H9 (cell line): ENCODE measurements around the gene SHANK1. TPM values are rescaled to one million over a fixed set of nuclear protein-coding genes. Genes with fewer than 3 reads are reported as not detected.
A peak's percentile ranks its signal among the peaks of the same experiment; 100 is the strongest.

Experiments
- DNase-seq: peaks from one replicate; pipeline ENCODE4 v3.0.0-alpha.2; 2017
- H2AFZ ChIP-seq: one replicate; pipeline ENCODE4 v1.6.1; 2013; ENCODE audit warnings: mild to moderate bottlenecking, low read length, control low read depth, moderate library complexity
- H2AK5ac ChIP-seq: 2 replicates; pipeline ENCODE4 v1.6.1; 2013; ENCODE audit warnings: low read length, control low read depth, mixed read lengths; ENCODE audit not compliant: insufficient read length
- H2BK120ac ChIP-seq: one replicate; pipeline ENCODE4 v1.6.1; 2013; ENCODE audit warnings: low read depth, mild to moderate bottlenecking, low read length, control low read depth, inconsistent platforms; ENCODE audit not compliant: poor library complexity, severe bottlenecking
- H2BK12ac ChIP-seq: 2 replicates; pipeline ENCODE4 v1.6.1; 2013; ENCODE audit warnings: low read length, control low read depth, mixed read lengths, low read depth; ENCODE audit not compliant: insufficient read length
- H2BK15ac ChIP-seq: 2 replicates; pipeline ENCODE4 v1.6.1; 2013; ENCODE audit warnings: low read depth, low read length, control low read depth
- H2BK20ac ChIP-seq: one replicate; pipeline ENCODE4 v1.6.1; 2013; ENCODE audit warnings: low read depth, mild to moderate bottlenecking, low read length, control low read depth, inconsistent platforms; ENCODE audit not compliant: poor library complexity, severe bottlenecking
- H2BK5ac ChIP-seq: 2 replicates; pipeline ENCODE4 v1.6.1; 2013; ENCODE audit warnings: low read length, control low read depth, mixed read lengths; ENCODE audit not compliant: insufficient read length
- H3K14ac ChIP-seq: 2 replicates; pipeline ENCODE4 v1.6.1; 2013; ENCODE audit warnings: low read length, control low read depth; ENCODE audit not compliant: insufficient read depth
- H3K18ac ChIP-seq: 2 replicates; pipeline ENCODE4 v1.6.1; 2013; ENCODE audit warnings: low read depth, mild to moderate bottlenecking, mixed read lengths, low read length, control low read depth; ENCODE audit not compliant: insufficient read length
- H3K23ac ChIP-seq: 2 replicates; pipeline ENCODE4 v1.6.1; 2013; ENCODE audit warnings: low read length, control low read depth, mixed read lengths, low read depth; ENCODE audit not compliant: insufficient read length
- H3K23me2 ChIP-seq: 2 replicates; pipeline ENCODE4 v1.6.1; 2013; ENCODE audit warnings: low read depth, mild to moderate bottlenecking, mixed read lengths, low read length, control low read depth; ENCODE audit not compliant: insufficient read length, poor library complexity, severe bottlenecking
- H3K27ac ChIP-seq: 2 replicates; pipeline ENCODE4 v1.5.1; 2013; ENCODE audit warnings: low read length, control low read depth, mixed read lengths, low read depth; ENCODE audit not compliant: insufficient read length
- H3K27me3 ChIP-seq: 2 replicates; pipeline ENCODE4 v1.6.1; 2013; ENCODE audit warnings: low read length, control low read depth, inconsistent platforms; ENCODE audit not compliant: insufficient read depth
- H3K4ac ChIP-seq: 2 replicates; pipeline ENCODE4 v1.6.1; 2013; ENCODE audit warnings: low read depth, mild to moderate bottlenecking, control low read depth, inconsistent platforms, low read length, moderate library complexity
- H3K4me1 ChIP-seq: 2 replicates; pipeline ENCODE4 v1.6.1; 2013; ENCODE audit warnings: low read length, control low read depth, inconsistent platforms; ENCODE audit not compliant: insufficient read depth
- H3K4me2 ChIP-seq: 2 replicates; pipeline ENCODE4 v1.6.1; 2013; ENCODE audit warnings: low read length, control low read depth, mixed read lengths; ENCODE audit not compliant: insufficient read length, insufficient read depth
- H3K56ac ChIP-seq: 2 replicates; pipeline ENCODE4 v1.6.1; 2013; ENCODE audit warnings: low read depth, mild to moderate bottlenecking, mixed read lengths, low read length, control low read depth; ENCODE audit not compliant: insufficient read length
- H3K79me1 ChIP-seq: 2 replicates; pipeline ENCODE4 v1.6.1; 2013; ENCODE audit warnings: low read depth, mild to moderate bottlenecking, moderate library complexity, low read length, control low read depth, inconsistent platforms; ENCODE audit not compliant: insufficient read depth, poor library complexity, severe bottlenecking
- H3K79me2 ChIP-seq: 2 replicates; pipeline ENCODE4 v1.6.1; 2013; ENCODE audit warnings: low read length, control low read depth, inconsistent platforms; ENCODE audit not compliant: insufficient read depth
- H3K9ac ChIP-seq: 2 replicates; pipeline ENCODE4 v1.6.1; 2013; ENCODE audit warnings: low read length, control low read depth, mixed read lengths; ENCODE audit not compliant: insufficient read length; ENCODE audit errors: extremely low read depth
- H3K9me3 ChIP-seq: one replicate; pipeline ENCODE4 v1.6.1; 2013; ENCODE audit warnings: low read depth, low read length, inconsistent platforms; ENCODE audit not compliant: control insufficient read depth
- H3T11ph ChIP-seq: one replicate; pipeline ENCODE4 v1.6.1; 2013; ENCODE audit warnings: mild to moderate bottlenecking, low read length, control low read depth, inconsistent platforms
- H4K20me1 ChIP-seq: one replicate; pipeline ENCODE4 v1.6.1; 2013; ENCODE audit not compliant: control insufficient read depth, insufficient read length, insufficient read depth
- H4K5ac ChIP-seq: 2 replicates; pipeline ENCODE4 v1.6.1; 2013; ENCODE audit warnings: low read depth, mild to moderate bottlenecking, mixed read lengths, low read length, control low read depth; ENCODE audit not compliant: insufficient read length
- H4K8ac ChIP-seq: replicated peaks from 2 replicates; pipeline ENCODE4 v1.6.1; 2013; ENCODE audit warnings: low read length, control low read depth, mixed read lengths, low read depth; ENCODE audit not compliant: insufficient read length
- H4K91ac ChIP-seq: 2 replicates; pipeline ENCODE4 v1.6.1; 2013; ENCODE audit warnings: low read depth, mild to moderate bottlenecking, moderate library complexity, mixed read lengths, low read length, control low read depth; ENCODE audit not compliant: insufficient read length
- H3K27ac Mint-ChIP-seq, 3 experiments: 2 replicates in 2 of 3; 3 replicates in 1 of 3; pipeline ENCODE4 v1.8.0; 2020 to 2021; ENCODE audit warnings: mixed read lengths in 3 of 3, mild to moderate bottlenecking in 1 of 3, moderate library complexity in 1 of 3
- H3K27me3 Mint-ChIP-seq: 2 replicates; pipeline ENCODE4 v1.8.0; 2021; ENCODE audit warnings: low read depth, mild to moderate bottlenecking, moderate library complexity, mixed read lengths
- H3K36me3 Mint-ChIP-seq, 3 experiments: 2 replicates in 2 of 3; 3 replicates in 1 of 3; pipeline ENCODE4 v1.8.0; 2020 to 2021; ENCODE audit warnings: low read depth in 3 of 3, mixed read lengths in 3 of 3; ENCODE audit not compliant: insufficient read depth in 1 of 3
- H3K4me1 Mint-ChIP-seq, 2 experiments: 2 replicates each; pipeline ENCODE4 v1.8.0; 2020; ENCODE audit warnings: mixed read lengths in 2 of 2
- H3K4me3 Mint-ChIP-seq, 2 experiments: 2 replicates in 1 of 2; 3 replicates in 1 of 2; pipeline ENCODE4 v1.8.0; 2020 to 2021; ENCODE audit warnings: mild to moderate bottlenecking in 2 of 2, mixed read lengths in 2 of 2, moderate library complexity in 1 of 2
- H3K9me3 Mint-ChIP-seq, 2 experiments: 2 replicates in 1 of 2; 3 replicates in 1 of 2; pipeline ENCODE4 v1.8.0; 2020; ENCODE audit warnings: mild to moderate bottlenecking in 2 of 2, mixed read lengths in 2 of 2, moderate library complexity in 1 of 2
- CTCF ChIP-seq: fragments of 200-600 bp; sonication (generic); conservative IDR thresholded peaks from 3 replicates; pipeline ENCODE4 v1.8.0; 2021; ENCODE audit warnings: antibody characterized with exemption, mild to moderate bottlenecking
- WGBS: extraction: QIAGEN DNeasy Blood & Tissue Kit; methylation state at CpG from one replicate; pipeline ENCODE4 v1.1.7; 2013; ENCODE audit warnings: missing lambda C conversion rate, low lambda C conversion rate, mixed read lengths; ENCODE audit not compliant: insufficient read length; ENCODE audit errors: extremely low coverage; 5-methylcytosine and 5-hydroxymethylcytosine counted together
- total RNA-seq: library from RNA; stranded (reverse); gene quantifications from 2 replicates; pipeline ENCODE4 v1.2.1, GENCODE V29; 2021

The SHANK1 gene
- total RNA-seq, 1 experiment from 2014 or later = 1.7 TPM

- no peak overlapping the region for H4K91ac ChIP-seq
- peaks cover 2 to 7% of the 10 kb centered on the region in 2 experiments; a peak in 3 of 5 replicates for H3K9me3 Mint-ChIP-seq
- TF ChIP-seq CTCF = no peak
- H2AFZ ChIP-seq = no peak overlapping the region
- no peak overlapping the region for H3T11ph ChIP-seq
- H4K5ac ChIP-seq = no peak overlapping the region
- H2BK12ac ChIP-seq = no peak overlapping the region
- peaks cover 3% of the 10 kb centered on the region; the same call in 1 of the 2 replicates for H3K27me3 ChIP-seq
- H3K18ac ChIP-seq = no peak overlapping the region
- no peaks in the 10 kb centered on the region for H4K20me1 ChIP-seq
- no peak overlapping the region for H3K4me2 ChIP-seq
- no peak overlapping the region for H2BK15ac ChIP-seq
- peak overlapping the region in 1 of 3 experiments; percentile 87; a peak in 2 of 7 replicates for H3K27ac Mint-ChIP-seq
- no peak overlapping the region for H2BK120ac ChIP-seq
- no peak overlapping the region for H2BK5ac ChIP-seq
- no peak overlapping the region for H3K9ac ChIP-seq
- H3K14ac ChIP-seq = no peak overlapping the region; the same call in 1 of the 2 replicates
- peaks cover 16% of the 10 kb centered on the region for H3K23me2 ChIP-seq
- H3K27me3 Mint-ChIP-seq = peaks cover 54% of the 10 kb centered on the region
- peaks cover 0 to 18% (median 2%) of the 10 kb centered on the region in 3 experiments; a peak in 4 of 7 replicates for H3K36me3 Mint-ChIP-seq
- H3K79me1 ChIP-seq = no peaks in the 10 kb centered on the region
- DNase-seq = no peak
- no peak overlapping the region for H3K23ac ChIP-seq
- WGBS = no CpG with 5 or more reads among the region's 49 CpGs
- H3K4me1 ChIP-seq = no peaks in the 10 kb centered on the region; the same call in 1 of the 2 replicates
- no peaks in the 10 kb centered on the region for H3K79me2 ChIP-seq
- H3K4ac ChIP-seq = no peak overlapping the region
- H3K27ac ChIP-seq = no peak overlapping the region
- H3K56ac ChIP-seq = no peak overlapping the region
- no peak overlapping the region for H2BK20ac ChIP-seq
- H3K9me3 ChIP-seq = no peaks in the 10 kb centered on the region
- H3K4me3 Mint-ChIP-seq = peak overlapping the region in 1 of 2 experiments; percentile 32; a peak in 2 of 5 replicates
- peaks cover 16 to 34% of the 10 kb centered on the region in 2 experiments for H3K4me1 Mint-ChIP-seq
- no peak overlapping the region for H4K8ac ChIP-seq
- no peak overlapping the region for H2AK5ac ChIP-seq
These were observed 57.6 kb downstream of the SHANK1 start for GRCh38 chr19:50661766-50662650.
